HG03378 (cell line): ENCODE data around the gene LRRC61.
A peak's percentile ranks its signal among the peaks of the same experiment; 100 is the strongest.

Experiments used
- ATAC-seq: cut with Tn5 transposase; IDR thresholded peaks from one replicate; pipeline ENCODE4 v1.9.1; 2021; ENCODE audit warnings: mild to moderate bottlenecking, moderate library complexity; ENCODE audit not compliant: unreplicated experiment

LRRC61 gene

GRCh38 chr7:150368884-150369747 is 46.0 kb downstream of the LRRC61 start:
- peak; percentile 48 for ATAC-seq

GRCh38 chr7:150369748-150370501 is 46.8 kb downstream of the LRRC61 start:
- ATAC-seq, result no peak

- no peak for ATAC-seq
Measured at GRCh38 chr7:150370612-150371071, 47.5 kb downstream of the LRRC61 start.

GRCh38 chr7:150371131-150371995 is 48.2 kb downstream of the LRRC61 start:
- ATAC-seq, result no peak

- no peak for ATAC-seq
Measured at GRCh38 chr7:150371996-150372270, 48.8 kb downstream of the LRRC61 start.

GRCh38 chr7:150372271-150373048 is 49.3 kb downstream of the LRRC61 start:
- ATAC-seq, result no peak

- no peak for ATAC-seq
Measured at GRCh38 chr7:150373049-150373801, 50.1 kb downstream of the LRRC61 start.

GRCh38 chr7:150374026-150374425 is 50.9 kb downstream of the LRRC61 start:
- no peak for ATAC-seq

GRCh38 chr7:150374472-150374871 is 51.3 kb downstream of the LRRC61 start:
- no peak for ATAC-seq

- ATAC-seq, result peak; percentile 28
Measured at GRCh38 chr7:150375662-150376521, 52.7 kb downstream of the LRRC61 start.

- ATAC-seq, result no peak
Measured at GRCh38 chr7:150376560-150376959, 53.4 kb downstream of the LRRC61 start.

GRCh38 chr7:150377196-150377595 is 54.0 kb downstream of the LRRC61 start:
- ATAC-seq, result no peak

- ATAC-seq, result no peak
Measured at GRCh38 chr7:150377635-150378034, 54.5 kb downstream of the LRRC61 start.

- peak; percentile 21 for ATAC-seq
Measured at GRCh38 chr7:150378115-150378852, 55.1 kb downstream of the LRRC61 start.

- peak; percentile 54 for ATAC-seq
Measured at GRCh38 chr7:150378853-150379440, 55.8 kb downstream of the LRRC61 start, which contains the start of gene ZNF775. Gene ZNF775, plus strand, starts transcription at chr7:150379330. Its CDS starts 9,141 bp downstream, at chr7:150388471.

GRCh38 chr7:150379441-150380379 is 56.6 kb downstream of the LRRC61 start:
- ATAC-seq, result no peak
